HEK293 (cell line): Measurements from ENCODE around the gene ATP8A2.

ENCODE experiments used
- CTCF ChIA-PET: fragments of 350-600 bp; formaldehyde crosslinking; extraction: SDS; loops from one replicate; lab custom pipeline; 2021; ENCODE audit warnings: antibody characterized with exemption; lab: Yijun Ruan, JAX
- POLR2A ChIA-PET: fragments of 300-600 bp; formaldehyde crosslinking; extraction: SDS; loops from one replicate; lab custom pipeline; 2020; ENCODE audit warnings: antibody characterized with exemption, inconsistent platforms; lab: Yijun Ruan, JAX
- H3K27ac ChIP-seq: fragments of 200-500 bp; sonication (Bioruptor generic); 2 replicates; pipeline ENCODE4 v1.5.1; 2014; ENCODE audit warnings: low read depth, low read length, control low read depth, inconsistent platforms; ENCODE audit errors: extremely low read depth
- H3K36me3 ChIP-seq, 2 experiments: fragments of 200-500 bp in 1 of 2; sonication (Bioruptor generic) in 1 of 2; 1 replicate in 1 of 2; 2 replicates in 1 of 2; pipeline ENCODE4 v1.5.1; 2014 to 2017; ENCODE audit warnings: inconsistent platforms in 2 of 2, low read length in 2 of 2; ENCODE audit not compliant: control insufficient read depth in 2 of 2, insufficient read depth in 1 of 2
- H3K4me1 ChIP-seq: fragments of 200-500 bp; sonication (Bioruptor generic); 2 replicates; pipeline ENCODE4 v1.5.1; 2014; ENCODE audit warnings: mild to moderate bottlenecking, low read length, inconsistent platforms; ENCODE audit not compliant: control insufficient read depth, insufficient read depth
- H3K4me3 ChIP-seq: 2 replicates; pipeline ENCODE4 v1.5.1; 2011; ENCODE audit warnings: low read depth, mild to moderate bottlenecking, control low read depth, low read length, moderate library complexity
- H3K9me3 ChIP-seq: fragments of 200-500 bp; sonication (Bioruptor generic); 2 replicates; pipeline ENCODE4 v1.5.1; 2014; ENCODE audit warnings: low read depth, low read length, inconsistent platforms; ENCODE audit not compliant: control insufficient read depth, insufficient read depth
- FEZF1 ChIP-seq: fragments of 450-650 bp; formaldehyde crosslinking; IDR thresholded peaks from 2 replicates; pipeline ENCODE4 v1.5.1; 2016; ENCODE audit warnings: missing biosample characterization, missing genetic modification characterization
- HOXD13 ChIP-seq: sonication (generic); formaldehyde crosslinking; IDR thresholded peaks from 2 replicates; pipeline ENCODE4 v1.8.0; 2022; ENCODE audit warnings: missing genetic modification reagents, borderline replicate concordance
- KLF10 ChIP-seq: fragments of 450-650 bp; IDR thresholded peaks from 2 replicates; pipeline ENCODE4 v1.5.1; 2018; ENCODE audit warnings: missing biosample characterization, mild to moderate bottlenecking, missing genetic modification characterization
- SALL2 ChIP-seq: fragments of 450-650 bp; formaldehyde crosslinking; IDR thresholded peaks from 2 replicates; pipeline ENCODE4 v1.5.0; 2017; ENCODE audit warnings: missing biosample characterization, mild to moderate bottlenecking, missing genetic modification characterization, borderline replicate concordance
- ZBTB17 ChIP-seq: fragments of 450-650 bp; formaldehyde crosslinking; IDR thresholded peaks from 2 replicates; pipeline ENCODE4 v1.5.1; 2016; ENCODE audit warnings: missing biosample characterization, missing genetic modification characterization
- ZNF10 ChIP-seq: fragments of 450-650 bp; formaldehyde crosslinking; IDR thresholded peaks from 2 replicates; pipeline ENCODE4 v1.5.1; 2017; ENCODE audit warnings: missing biosample characterization, missing genetic modification characterization
- ZNF132 ChIP-seq: fragments of 450-650 bp; formaldehyde crosslinking; IDR thresholded peaks from 2 replicates; pipeline ENCODE4 v1.5.1; 2017; ENCODE audit warnings: missing biosample characterization, missing genetic modification characterization, borderline replicate concordance
- ZNF133 ChIP-seq: fragments of 450-650 bp; formaldehyde crosslinking; IDR thresholded peaks from 2 replicates; pipeline ENCODE4 v1.5.1; 2016; ENCODE audit warnings: missing biosample characterization, missing genetic modification characterization
- ZNF169 ChIP-seq: fragments of 450-650 bp; formaldehyde crosslinking; IDR thresholded peaks from 2 replicates; pipeline ENCODE4 v1.5.1; 2016; ENCODE audit warnings: missing biosample characterization, missing genetic modification characterization
- ZNF23 ChIP-seq: fragments of 450-650 bp; formaldehyde crosslinking; IDR thresholded peaks from 2 replicates; pipeline ENCODE4 v1.5.1; 2016; ENCODE audit warnings: missing biosample characterization, missing genetic modification characterization, borderline replicate concordance
- ZNF239 ChIP-seq: fragments of 450-650 bp; formaldehyde crosslinking; IDR thresholded peaks from 2 replicates; pipeline ENCODE4 v1.5.1; 2016; ENCODE audit warnings: missing biosample characterization, missing genetic modification characterization
- ZNF24 ChIP-seq: fragments of 450-650 bp; formaldehyde crosslinking; IDR thresholded peaks from 2 replicates; pipeline ENCODE4 v1.5.1; 2016; ENCODE audit warnings: missing biosample characterization, missing genetic modification characterization
- ZNF514 ChIP-seq: fragments of 450-650 bp; formaldehyde crosslinking; IDR thresholded peaks from 2 replicates; pipeline ENCODE4 v1.5.1; 2016; ENCODE audit warnings: missing biosample characterization, missing genetic modification characterization
- ZNF747 ChIP-seq: fragments of 450-650 bp; formaldehyde crosslinking; IDR thresholded peaks from 2 replicates; pipeline ENCODE4 v1.5.1; 2016; ENCODE audit warnings: missing biosample characterization, missing genetic modification characterization
- ZNF777 ChIP-seq: fragments of 450-650 bp; formaldehyde crosslinking; IDR thresholded peaks from 2 replicates; pipeline ENCODE4 v1.5.1; 2017; ENCODE audit warnings: missing biosample characterization, missing genetic modification characterization, borderline replicate concordance
- ZNF785 ChIP-seq: fragments of 450-650 bp; formaldehyde crosslinking; IDR thresholded peaks from 2 replicates; pipeline ENCODE4 v1.5.1; 2016; ENCODE audit warnings: missing biosample characterization, missing genetic modification characterization
- TF ChIP-seq, protein P1 (sequence below): fragments of 450-650 bp; formaldehyde crosslinking; IDR thresholded peaks from 2 replicates; pipeline ENCODE4 v1.5.1; 2016; ENCODE audit warnings: missing biosample characterization, missing genetic modification characterization
- TF ChIP-seq, protein P2 (sequence below): fragments of 450-650 bp; formaldehyde crosslinking; IDR thresholded peaks from 2 replicates; pipeline ENCODE4 v1.5.1; 2016; ENCODE audit warnings: missing biosample characterization, missing genetic modification characterization

Gene ATP8A2

DNA sequence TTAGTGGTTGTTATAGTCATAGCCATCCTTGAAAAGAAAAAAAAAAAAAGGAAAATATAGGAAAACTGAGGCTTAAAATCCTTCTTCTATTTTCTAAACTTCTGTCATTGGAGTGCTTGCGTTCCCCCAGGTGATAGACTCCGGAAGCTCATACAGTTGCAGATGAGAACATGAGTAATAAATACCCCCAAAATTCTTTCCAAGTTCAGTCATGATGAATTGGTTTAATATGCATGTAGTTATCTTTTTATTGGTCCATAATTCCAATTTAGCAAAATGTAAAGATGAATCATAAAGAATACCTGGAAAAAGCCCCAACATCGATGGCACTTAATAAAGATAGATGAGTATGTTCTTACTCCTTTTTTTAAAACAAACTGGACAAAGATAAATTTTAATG lies 487.8 kb downstream of the ATP8A2 start:
- no peak overlapping the region for H3K27ac ChIP-seq
- H3K9me3 ChIP-seq, result no peaks in the 10 kb centered on the region
- ChIA-PET CTCF (no interaction called here), POLR2A (no interaction called here)
- no peaks in the 10 kb centered on the region for H3K36me3 ChIP-seq
- TF ChIP-seq ZNF239 (tag by site-specific recombination) (no peak), ZNF10 (tag by site-specific recombination) (no peak)
- H3K4me1 ChIP-seq, result no peaks in the 10 kb centered on the region
- H3K4me3 ChIP-seq, result no peak overlapping the region

DNA sequence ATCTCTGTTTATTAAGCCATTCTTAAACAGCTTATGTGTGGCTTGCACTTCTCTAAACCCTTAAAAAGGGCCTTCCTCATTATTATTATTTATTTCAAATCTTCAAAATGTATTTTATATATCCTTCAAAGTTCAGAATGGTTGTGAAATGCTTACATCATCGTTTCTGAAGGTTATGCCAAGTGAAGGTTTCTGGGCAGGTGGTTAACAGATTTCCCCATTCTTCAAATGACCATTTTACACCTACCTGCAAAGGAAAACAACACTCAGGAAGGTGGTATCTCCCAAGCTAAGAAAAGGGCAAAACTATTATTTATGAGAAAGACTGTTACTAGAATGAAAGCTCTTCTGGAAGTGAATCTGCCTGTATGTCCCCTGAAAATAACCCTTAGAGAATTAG lies 488.5 kb downstream of the ATP8A2 start:
- no peak overlapping the region for H3K4me3 ChIP-seq
- CTCF ChIA-PET, result no interaction called here
- POLR2A ChIA-PET, result no interaction called here
- no peak overlapping the region for H3K27ac ChIP-seq
- no peaks in the 10 kb centered on the region for H3K4me1 ChIP-seq
- no peaks in the 10 kb centered on the region for H3K9me3 ChIP-seq
- H3K36me3 ChIP-seq, result no peaks in the 10 kb centered on the region
- TF ChIP-seq, protein P1, sequence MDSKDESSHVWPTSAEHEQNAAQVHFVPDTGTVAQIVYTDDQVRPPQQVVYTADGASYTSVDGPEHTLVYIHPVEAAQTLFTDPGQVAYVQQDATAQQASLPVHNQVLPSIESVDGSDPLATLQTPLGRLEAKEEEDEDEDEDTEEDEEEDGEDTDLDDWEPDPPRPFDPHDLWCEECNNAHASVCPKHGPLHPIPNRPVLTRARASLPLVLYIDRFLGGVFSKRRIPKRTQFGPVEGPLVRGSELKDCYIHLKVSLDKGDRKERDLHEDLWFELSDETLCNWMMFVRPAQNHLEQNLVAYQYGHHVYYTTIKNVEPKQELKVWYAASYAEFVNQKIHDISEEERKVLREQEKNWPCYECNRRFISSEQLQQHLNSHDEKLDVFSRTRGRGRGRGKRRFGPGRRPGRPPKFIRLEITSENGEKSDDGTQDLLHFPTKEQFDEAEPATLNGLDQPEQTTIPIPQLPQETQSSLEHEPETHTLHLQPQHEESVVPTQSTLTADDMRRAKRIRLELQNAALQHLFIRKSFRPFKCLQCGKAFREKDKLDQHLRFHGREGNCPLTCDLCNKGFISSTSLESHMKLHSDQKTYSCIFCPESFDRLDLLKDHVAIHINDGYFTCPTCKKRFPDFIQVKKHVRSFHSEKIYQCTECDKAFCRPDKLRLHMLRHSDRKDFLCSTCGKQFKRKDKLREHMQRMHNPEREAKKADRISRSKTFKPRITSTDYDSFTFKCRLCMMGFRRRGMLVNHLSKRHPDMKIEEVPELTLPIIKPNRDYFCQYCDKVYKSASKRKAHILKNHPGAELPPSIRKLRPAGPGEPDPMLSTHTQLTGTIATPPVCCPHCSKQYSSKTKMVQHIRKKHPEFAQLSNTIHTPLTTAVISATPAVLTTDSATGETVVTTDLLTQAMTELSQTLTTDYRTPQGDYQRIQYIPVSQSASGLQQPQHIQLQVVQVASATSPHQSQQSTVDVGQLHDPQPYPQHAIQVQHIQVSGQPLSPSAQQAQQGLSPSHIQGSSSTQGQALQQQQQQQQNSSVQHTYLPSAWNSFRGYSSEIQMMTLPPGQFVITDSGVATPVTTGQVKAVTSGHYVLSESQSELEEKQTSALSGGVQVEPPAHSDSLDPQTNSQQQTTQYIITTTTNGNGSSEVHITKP, result peak; percentile 61; the same call in 1 of the 2 replicates
- TF ChIP-seq FEZF1 (tag by site-specific recombination), result no peak

DNA sequence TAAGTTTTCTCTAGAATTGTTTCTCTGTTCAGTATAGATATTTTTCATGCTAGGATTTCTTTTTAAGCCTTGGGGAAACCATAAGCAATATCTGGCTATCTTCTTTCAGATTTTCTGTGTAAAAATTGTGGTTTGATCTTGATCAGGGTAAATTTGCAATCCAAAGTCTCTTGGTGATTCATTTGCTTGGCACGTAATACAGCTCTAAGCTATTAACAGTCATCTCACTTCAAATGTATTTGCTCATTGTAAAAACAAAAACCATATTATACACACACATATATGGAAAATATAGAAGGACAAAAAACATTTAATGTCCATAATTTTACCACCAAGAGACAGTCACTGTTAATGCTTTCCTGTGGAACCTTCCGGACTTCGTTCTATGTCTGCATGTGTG lies 489.1 kb downstream of the ATP8A2 start:
- ChIA-PET CTCF (no interaction called here), POLR2A (no interaction called here)
- H3K27ac ChIP-seq, result no peak overlapping the region
- TF ChIP-seq HOXD13 (no peak), ZNF133 (tag by site-specific recombination) (no peak), ZNF169 (tag by site-specific recombination) (no peak), ZNF777 (no peak), KLF10 (no peak), ZNF24 (tag by site-specific recombination) (no peak), ZNF23 (tag by site-specific recombination) (no peak), ZNF132 (tag by site-specific recombination) (no peak), ZBTB17 (tag by site-specific recombination) (no peak), ZNF514 (tag by site-specific recombination) (no peak), ZNF747 (no peak), ZNF785 (tag by site-specific recombination) (no peak), SALL2 (tag by site-specific recombination) (no peak)
- TF ChIP-seq, protein P2, sequence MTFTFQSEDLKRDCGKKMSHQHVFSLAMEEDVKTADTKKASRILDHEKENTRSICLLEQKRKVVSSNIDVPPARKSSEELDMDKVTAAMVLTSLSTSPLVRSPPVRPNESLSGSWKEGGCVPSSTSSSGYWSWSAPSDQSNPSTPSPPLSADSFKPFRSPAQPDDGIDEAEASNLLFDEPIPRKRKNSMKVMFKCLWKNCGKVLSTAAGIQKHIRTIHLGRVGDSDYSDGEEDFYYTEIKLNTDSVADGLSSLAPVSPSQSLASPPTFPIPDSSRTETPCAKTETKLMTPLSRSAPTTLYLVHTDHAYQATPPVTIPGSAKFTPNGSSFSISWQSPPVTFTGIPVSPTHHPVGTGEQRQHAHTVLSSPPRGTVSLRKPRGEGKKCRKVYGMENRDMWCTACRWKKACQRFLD (tag by site-specific recombination), result no peak
- no peaks in the 10 kb centered on the region for H3K9me3 ChIP-seq
- H3K36me3 ChIP-seq, result no peaks in the 10 kb centered on the region
- no peaks in the 10 kb centered on the region for H3K4me1 ChIP-seq
- H3K4me3 ChIP-seq, result no peak overlapping the region
